ENCODE measurements around the gene SMYD5.
"Not testable (repeated sequence)": the region's sequence is repeated elsewhere in the genome, so short reads cannot be mapped to it uniquely, and the experiment has no call there.

The SMYD5 gene

GRCh38 chr2:73214120-73215035 lies at the start of gene SMYD5:
Gene SMYD5 (plus strand): TSS chr2:73214245. CDS start chr2:73214267, 22 bp downstream.
- peak within 1 kb of the TSS; percentile 71 to 73 for H3K27ac ChIP-seq
- peaks cover 0 to 9% (median 0%) of the 10 kb centered on the region in 3 donors for H3K36me3 ChIP-seq
- H3K27me3 ChIP-seq: no peaks in the 10 kb centered on the region
- DNase-seq: peak; percentile 85 to 90
- H3K4me1 ChIP-seq: peaks cover 0 to 36% (median 21%) of the 10 kb centered on the region in 4 donors
- H3K9me3 ChIP-seq: no peaks in the 10 kb centered on the region
- peak within 1 kb of the TSS; percentile 63 to 79 for H3K4me3 ChIP-seq
- intact Hi-C loops (cut with DNase I; ENCODE audit: low total_unique reads): no loop called here
- no peak for TF ChIP-seq CTCF (IDR thresholded peaks at IDR 0.05)

GRCh38 chr2:73165978-73166377 lies 48.1 kb upstream of the SMYD5 start:
- H3K9me3 ChIP-seq; DNase-seq; H3K27ac ChIP-seq; intact Hi-C loops (cut with DNase I; ENCODE audit: low total_unique reads); H3K4me1 ChIP-seq; H3K4me3 ChIP-seq; H3K36me3 ChIP-seq: not testable (repeated sequence)
- peaks cover 0 to 16% of the 10 kb centered on the region in 2 donors for H3K27me3 ChIP-seq

- intact Hi-C loops (cut with DNase I; ENCODE audit: low total_unique reads); H3K4me1 ChIP-seq; H3K4me3 ChIP-seq; H3K36me3 ChIP-seq; H3K27ac ChIP-seq; H3K9me3 ChIP-seq; DNase-seq: not testable (repeated sequence)
- peaks cover 0 to 16% of the 10 kb centered on the region in 2 donors for H3K27me3 ChIP-seq
Measured at GRCh38 chr2:73166813-73167212, 47.2 kb upstream of the SMYD5 start.

- intact Hi-C loops (cut with DNase I; ENCODE audit: low total_unique reads); H3K4me3 ChIP-seq; H3K27ac ChIP-seq; H3K4me1 ChIP-seq; H3K9me3 ChIP-seq; DNase-seq; H3K36me3 ChIP-seq: not testable (repeated sequence)
- peaks cover 0 to 11% of the 10 kb centered on the region in 2 donors for H3K27me3 ChIP-seq
Measured at GRCh38 chr2:73168348-73168747, 45.7 kb upstream of the SMYD5 start.

- H3K36me3 ChIP-seq; DNase-seq; H3K4me3 ChIP-seq; H3K9me3 ChIP-seq; H3K4me1 ChIP-seq; intact Hi-C loops (cut with DNase I; ENCODE audit: low total_unique reads); H3K27me3 ChIP-seq; H3K27ac ChIP-seq: not testable (repeated sequence)
Measured at GRCh38 chr2:73170341-73170740, 43.7 kb upstream of the SMYD5 start.

GRCh38 chr2:73172963-73173362 lies 41.1 kb upstream of the SMYD5 start:
- intact Hi-C loops (cut with DNase I; ENCODE audit: low total_unique reads): no loop called here
- Histone ChIP-seq H3K4me3 (no peak overlapping the region), H3K36me3 (no peaks in the 10 kb centered on the region), H3K4me1 (peaks cover 0 to 25% (median 22%) of the 10 kb centered on the region in 4 donors), H3K9me3 (no peaks in the 10 kb centered on the region), H3K27ac (no peak overlapping the region), H3K27me3 (peaks cover 0 to 5% of the 10 kb centered on the region in 2 donors)
- no peak for TF ChIP-seq CTCF (IDR thresholded peaks at IDR 0.05)
- DNase-seq: no peak

GRCh38 chr2:73173781-73174180 lies 40.3 kb upstream of the SMYD5 start:
- Histone ChIP-seq H3K27me3 (peaks cover 0 to 8% of the 10 kb centered on the region in 2 donors), H3K4me1 (peaks cover 0 to 26% (median 23%) of the 10 kb centered on the region in 4 donors), H3K9me3 (no peaks in the 10 kb centered on the region), H3K4me3 (no peak overlapping the region), H3K27ac (no peak overlapping the region), H3K36me3 (no peaks in the 10 kb centered on the region)
- no peak for TF ChIP-seq CTCF (IDR thresholded peaks at IDR 0.05)
- intact Hi-C loops (cut with DNase I; ENCODE audit: low total_unique reads): no loop called here
- no peak for DNase-seq
